HFF-Myc (cell line): ENCODE measurements around the gene ZNF728.
"Not testable (repeated sequence)": the region's sequence is repeated elsewhere in the genome, so short reads cannot be mapped to it uniquely, and the experiment has no call there.

Experiments
- DNase-seq: peaks from one replicate; pipeline ENCODE4 v3.0.0-alpha.2; 2011; ENCODE audit warnings: low read depth; ENCODE audit errors: extremely low read depth
- H3K4me3 ChIP-seq: replicated peaks from 2 replicates; pipeline ENCODE4 v1.5.1; 2011; ENCODE audit warnings: low read depth, mild to moderate bottlenecking, control low read depth, low read length
- TF ChIP-seq, protein P1 (sequence below): IDR thresholded peaks from 2 replicates; pipeline ENCODE4 v1.5.1; 2012; ENCODE audit warnings: mild to moderate bottlenecking, low read depth, low read length, control low read depth; ENCODE audit errors: missing control alignments

The ZNF728 gene

DNA sequence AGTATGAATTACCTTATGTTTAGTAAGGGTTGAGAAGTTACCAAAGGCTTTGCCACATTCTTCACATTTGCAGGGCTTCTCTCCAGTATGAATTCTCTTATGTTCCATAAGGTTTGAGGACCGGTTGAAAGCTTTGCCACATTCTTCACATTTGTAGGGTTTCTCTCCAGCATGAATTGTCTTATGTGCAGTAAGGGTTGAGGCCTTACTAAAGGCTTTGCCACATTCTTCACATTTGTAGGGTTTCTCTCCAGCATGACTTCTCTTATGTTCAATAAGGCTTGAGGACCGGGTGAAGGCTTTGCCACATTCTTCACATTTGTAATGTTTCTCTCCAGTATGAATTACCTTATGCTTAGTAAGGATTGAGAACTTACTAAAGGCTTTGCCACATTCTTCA lies 26.7 kb downstream of the ZNF728 start:
- no peak for DNase-seq

DNA sequence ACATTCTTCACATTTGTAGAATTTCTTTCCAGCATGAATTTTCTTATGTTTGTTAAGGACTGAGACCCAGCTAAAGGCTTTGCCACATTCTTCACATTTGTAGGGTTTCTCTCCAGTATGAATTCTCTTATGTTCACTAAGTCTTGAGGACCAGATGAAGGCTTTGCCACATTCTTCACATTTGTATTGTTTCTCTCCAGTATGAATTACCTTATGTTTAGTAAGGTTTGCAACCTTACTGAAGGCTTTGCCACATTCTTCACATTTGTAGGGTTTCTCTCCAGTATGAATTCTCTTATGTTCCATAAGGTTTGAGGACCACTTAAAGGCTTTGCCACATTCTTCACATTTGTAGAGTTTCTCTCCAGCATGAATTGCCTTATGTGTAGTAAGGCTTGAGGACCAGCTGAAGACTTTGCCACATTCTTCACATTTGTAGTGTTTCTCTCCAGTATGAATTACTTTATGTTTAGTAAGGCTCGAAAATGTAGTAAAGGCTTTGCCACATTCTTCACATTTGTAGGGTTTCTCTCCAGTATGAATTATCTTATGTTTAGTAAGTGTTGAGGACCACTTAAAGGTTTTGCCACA lies 27.3 kb downstream of the ZNF728 start:
- H3K4me3 ChIP-seq, DNase-seq: not testable (repeated sequence)

More for the DNA sequence above, 26.7 kb downstream of the ZNF728 start:
- TF ChIP-seq, protein P1, sequence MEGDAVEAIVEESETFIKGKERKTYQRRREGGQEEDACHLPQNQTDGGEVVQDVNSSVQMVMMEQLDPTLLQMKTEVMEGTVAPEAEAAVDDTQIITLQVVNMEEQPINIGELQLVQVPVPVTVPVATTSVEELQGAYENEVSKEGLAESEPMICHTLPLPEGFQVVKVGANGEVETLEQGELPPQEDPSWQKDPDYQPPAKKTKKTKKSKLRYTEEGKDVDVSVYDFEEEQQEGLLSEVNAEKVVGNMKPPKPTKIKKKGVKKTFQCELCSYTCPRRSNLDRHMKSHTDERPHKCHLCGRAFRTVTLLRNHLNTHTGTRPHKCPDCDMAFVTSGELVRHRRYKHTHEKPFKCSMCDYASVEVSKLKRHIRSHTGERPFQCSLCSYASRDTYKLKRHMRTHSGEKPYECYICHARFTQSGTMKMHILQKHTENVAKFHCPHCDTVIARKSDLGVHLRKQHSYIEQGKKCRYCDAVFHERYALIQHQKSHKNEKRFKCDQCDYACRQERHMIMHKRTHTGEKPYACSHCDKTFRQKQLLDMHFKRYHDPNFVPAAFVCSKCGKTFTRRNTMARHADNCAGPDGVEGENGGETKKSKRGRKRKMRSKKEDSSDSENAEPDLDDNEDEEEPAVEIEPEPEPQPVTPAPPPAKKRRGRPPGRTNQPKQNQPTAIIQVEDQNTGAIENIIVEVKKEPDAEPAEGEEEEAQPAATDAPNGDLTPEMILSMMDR = no peak
- no peak overlapping the region for H3K4me3 ChIP-seq

DNA sequence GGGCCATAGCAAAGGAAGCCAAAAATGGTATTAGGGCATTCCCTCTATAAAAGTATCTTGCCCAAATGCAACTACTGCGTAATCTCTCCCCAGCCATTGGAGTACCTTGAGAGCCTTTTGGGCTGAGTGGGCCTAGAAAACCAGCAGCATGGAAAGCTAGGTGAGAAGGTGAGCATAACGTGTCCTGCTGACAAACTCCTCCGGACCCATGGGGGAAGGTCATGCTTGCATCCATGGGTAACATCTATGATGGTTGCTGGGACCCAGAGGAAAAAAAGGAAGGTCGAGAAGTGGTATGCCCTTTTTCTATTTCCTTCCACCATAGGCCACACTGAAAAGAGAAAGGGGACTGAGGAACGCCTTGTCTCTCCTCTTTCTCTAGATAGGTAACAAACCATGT lies 57.4 kb downstream of the ZNF728 start:
- DNase-seq = no peak
- TF ChIP-seq, protein P1 = no peak
- H3K4me3 ChIP-seq = no peak overlapping the region

DNA sequence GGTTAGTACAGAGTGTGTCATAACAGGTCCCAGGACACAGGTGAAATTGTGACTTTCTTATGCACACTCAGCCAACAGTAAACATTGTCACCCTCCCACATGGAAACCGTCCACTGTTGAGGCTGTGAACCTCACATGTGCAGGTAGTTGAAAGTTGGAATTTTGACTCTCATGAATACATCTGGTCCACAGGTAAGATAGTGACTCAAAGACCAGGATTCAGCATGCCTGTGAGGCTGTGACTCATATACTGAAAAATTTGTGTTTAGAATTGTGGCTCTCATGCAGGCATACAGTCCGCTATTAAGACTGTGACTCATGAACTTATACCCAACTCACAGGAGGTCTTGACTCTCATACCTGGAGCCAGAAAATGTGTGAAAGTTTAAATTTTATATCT lies 67.8 kb downstream of the ZNF728 start:
- H3K4me3 ChIP-seq = no peak overlapping the region
- TF ChIP-seq, protein P1 = no peak
- no peak for DNase-seq

DNA sequence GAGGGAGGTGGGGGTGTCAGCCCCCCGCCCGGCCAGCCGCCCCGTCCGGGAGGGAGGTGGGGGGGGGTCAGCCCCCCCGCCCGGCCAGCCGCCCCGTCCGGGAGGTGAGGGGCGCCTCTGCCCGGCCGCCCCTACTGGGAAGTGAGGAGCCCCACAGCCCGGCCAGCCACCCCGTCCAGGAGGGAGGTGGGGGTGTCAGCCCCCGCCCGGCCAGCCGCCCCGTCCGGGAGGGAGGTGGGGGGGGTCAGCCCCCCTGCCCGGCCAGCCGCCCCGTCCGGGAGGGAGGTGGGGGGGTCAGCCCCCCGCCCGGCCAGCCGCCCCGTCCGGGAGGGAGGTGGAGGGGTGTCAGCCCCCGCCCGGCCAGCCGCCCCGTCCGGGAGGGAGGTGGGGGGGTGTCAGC lies 75.4 kb downstream of the ZNF728 start:
- DNase-seq, H3K4me3 ChIP-seq: not testable (repeated sequence)

DNA sequence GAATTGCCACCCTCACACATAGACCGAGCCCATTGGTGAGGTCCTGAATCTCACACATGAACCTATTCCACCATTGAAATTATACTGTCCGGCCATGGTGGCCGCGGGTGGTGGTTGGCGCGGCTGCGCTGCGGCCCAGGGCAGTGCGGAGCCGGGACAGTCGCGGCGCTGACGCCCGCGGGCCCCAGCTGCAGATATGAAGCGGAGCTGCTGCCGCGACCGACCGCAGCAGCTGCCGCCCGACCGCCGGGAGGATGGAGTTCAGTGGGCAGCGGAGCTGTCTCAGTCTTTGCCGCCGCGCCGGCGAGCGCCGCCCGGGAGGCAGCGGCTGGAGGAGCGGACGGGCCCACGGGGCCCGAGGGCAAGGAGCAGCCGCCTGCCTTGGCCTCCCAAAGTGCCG lies 77.8 kb downstream of the ZNF728 start:
- not testable (repeated sequence) for DNase-seq, H3K4me3 ChIP-seq
